Adrenal gland (tissue), 5 donors: ENCODE measurements around the gene FOXD4L6.
"Not testable (repeated sequence)": the region's sequence is repeated elsewhere in the genome, so short reads cannot be mapped to it uniquely, and the experiment has no call there.

Source experiments
- CTCF ChIP-seq, 6 experiments: fragments of 450-650 bp in 4 of 6; fragments of 200-600 bp in 2 of 6; sonication (generic) in 1 of 6; IDR thresholded peaks; 1 replicate in 5 of 6; 2 replicates in 1 of 6; pipeline versions ENCODE4 v1.5.1 to v1.8.0; 2016 to 2021; ENCODE audit warnings: antibody characterized with exemption in 6 of 6, mild to moderate bottlenecking in 2 of 6, moderate library complexity in 1 of 6
- POLR2A ChIP-seq, 2 donors: fragments of 450-650 bp; IDR thresholded peaks; one replicate each; pipeline ENCODE4 v1.6.1; 2017; ENCODE audit warnings: antibody characterized with exemption in 2 of 2, mild to moderate bottlenecking in 2 of 2, moderate library complexity in 1 of 2
- donor health status: DM: no; HTN: no; CAD: no.

- TF ChIP-seq CTCF, POLR2A (IDR thresholded peaks at IDR 0.05): not testable (repeated sequence)
These were observed 2.5 kb downstream of the FOXD4L6 start for GRCh38 chr9:41125936-41126335.
